ENCODE measurements around the gene CREBRF. TPM values are rescaled to one million over a fixed set of nuclear protein-coding genes. Genes with fewer than 3 reads are reported as not detected.

CREBRF gene, protein sequence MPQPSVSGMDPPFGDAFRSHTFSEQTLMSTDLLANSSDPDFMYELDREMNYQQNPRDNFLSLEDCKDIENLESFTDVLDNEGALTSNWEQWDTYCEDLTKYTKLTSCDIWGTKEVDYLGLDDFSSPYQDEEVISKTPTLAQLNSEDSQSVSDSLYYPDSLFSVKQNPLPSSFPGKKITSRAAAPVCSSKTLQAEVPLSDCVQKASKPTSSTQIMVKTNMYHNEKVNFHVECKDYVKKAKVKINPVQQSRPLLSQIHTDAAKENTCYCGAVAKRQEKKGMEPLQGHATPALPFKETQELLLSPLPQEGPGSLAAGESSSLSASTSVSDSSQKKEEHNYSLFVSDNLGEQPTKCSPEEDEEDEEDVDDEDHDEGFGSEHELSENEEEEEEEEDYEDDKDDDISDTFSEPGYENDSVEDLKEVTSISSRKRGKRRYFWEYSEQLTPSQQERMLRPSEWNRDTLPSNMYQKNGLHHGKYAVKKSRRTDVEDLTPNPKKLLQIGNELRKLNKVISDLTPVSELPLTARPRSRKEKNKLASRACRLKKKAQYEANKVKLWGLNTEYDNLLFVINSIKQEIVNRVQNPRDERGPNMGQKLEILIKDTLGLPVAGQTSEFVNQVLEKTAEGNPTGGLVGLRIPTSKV
- 10 to 100 TPM; 22.8 to 48.5 TPM for total RNA-seq
- polyA plus RNA-seq = 1 to 10 TPM; 8.1 to 8.7 TPM
- long read RNA-seq, donor 1, partial matches to known transcripts = 0 of 2 reads
- long read RNA-seq, donor 1, other reads (novel, unspliced or antisense) = 0 of 2 reads
- long read RNA-seq, donor 2 = 0 reads
- long read RNA-seq, donor 3, full-length matches to known transcripts = 4 of 16 reads
- long read RNA-seq, donor 3, partial matches to known transcripts = 12 of 16 reads
- long read RNA-seq, donor 3, other reads (novel, unspliced or antisense) = 0 of 16 reads
- long read RNA-seq, donor 4 = 0 reads
- long read RNA-seq, donor 5, transcript CREBRF-203 (4 exons, 1,660 nt) = major isoform, 6 of 12 reads
- long read RNA-seq, donor 5, partial matches to known transcripts = 5 of 12 reads
- long read RNA-seq, donor 5, other reads (novel, unspliced or antisense) = 0 of 12 reads

DNA sequence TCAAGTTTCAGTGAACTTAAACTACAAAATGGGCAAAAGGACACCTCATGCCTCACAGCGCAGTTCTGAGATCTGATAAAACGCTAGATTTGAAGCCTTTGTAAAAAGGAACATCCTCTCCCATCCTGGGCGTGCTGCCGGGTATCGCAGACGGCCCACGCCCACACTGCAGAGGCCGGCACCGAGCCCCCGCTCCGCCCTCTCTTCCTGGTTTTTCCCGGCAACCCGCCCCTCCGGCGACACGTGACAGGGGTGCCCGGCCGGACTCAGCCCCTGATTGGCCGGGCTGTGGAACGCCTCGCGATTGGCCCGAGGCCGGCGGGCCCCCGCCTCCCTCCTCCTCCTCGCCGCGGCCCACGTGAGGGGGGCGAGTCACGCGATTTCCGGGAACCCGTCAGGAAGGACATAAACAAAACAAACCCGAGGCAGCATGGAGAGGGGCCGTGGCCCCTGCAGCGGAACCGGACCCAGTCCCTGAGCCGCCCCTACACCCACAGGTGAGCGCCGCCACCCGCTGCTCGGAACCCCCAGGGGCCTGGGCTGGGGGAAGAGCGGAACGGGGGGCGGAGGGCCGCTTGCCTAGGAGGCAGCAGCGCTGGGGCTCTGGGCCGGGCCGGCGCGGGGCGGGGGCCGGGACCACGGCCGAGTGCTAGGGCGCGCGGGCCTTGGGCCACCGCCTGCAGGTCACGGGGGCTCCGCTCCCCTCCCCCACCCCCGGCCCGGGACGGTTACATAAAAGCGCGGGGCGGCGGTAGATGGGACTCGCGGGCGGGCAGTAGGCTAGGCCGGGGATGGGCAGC, at the start of gene CREBRF:
Gene CREBRF (plus strand): TSS at position 370 of the 800 bp plus-strand sequence. CDS start 24,424 bp downstream, outside the sequence.
- peaks cover 0 to 14% (median 3%) of the 10 kb centered on the region in 5 donors for H3K4me1 ChIP-seq (ENCODE audit: control insufficient read depth in 5 of 5, insufficient read depth in 5 of 5, low read length in 5 of 5)
- peaks cover 0 to 3% (median 3%) of the 10 kb centered on the region in 4 donors for H3K36me3 ChIP-seq (ENCODE audit: control insufficient read depth in 4 of 4, insufficient read depth in 4 of 4, low read length in 4 of 4)
- DNase-seq = peak; percentile 97 to 98 (median 98)
- WGBS, 2 donors = 0 to 1% methylated on average over 67 to 74 of the region's 74 CpGs
- H3K9me3 ChIP-seq (ENCODE audit: control insufficient read depth in 4 of 4, insufficient read depth in 3 of 4, low read length in 3 of 4) = no peaks in the 10 kb centered on the region
- TF ChIP-seq, protein P1, sequence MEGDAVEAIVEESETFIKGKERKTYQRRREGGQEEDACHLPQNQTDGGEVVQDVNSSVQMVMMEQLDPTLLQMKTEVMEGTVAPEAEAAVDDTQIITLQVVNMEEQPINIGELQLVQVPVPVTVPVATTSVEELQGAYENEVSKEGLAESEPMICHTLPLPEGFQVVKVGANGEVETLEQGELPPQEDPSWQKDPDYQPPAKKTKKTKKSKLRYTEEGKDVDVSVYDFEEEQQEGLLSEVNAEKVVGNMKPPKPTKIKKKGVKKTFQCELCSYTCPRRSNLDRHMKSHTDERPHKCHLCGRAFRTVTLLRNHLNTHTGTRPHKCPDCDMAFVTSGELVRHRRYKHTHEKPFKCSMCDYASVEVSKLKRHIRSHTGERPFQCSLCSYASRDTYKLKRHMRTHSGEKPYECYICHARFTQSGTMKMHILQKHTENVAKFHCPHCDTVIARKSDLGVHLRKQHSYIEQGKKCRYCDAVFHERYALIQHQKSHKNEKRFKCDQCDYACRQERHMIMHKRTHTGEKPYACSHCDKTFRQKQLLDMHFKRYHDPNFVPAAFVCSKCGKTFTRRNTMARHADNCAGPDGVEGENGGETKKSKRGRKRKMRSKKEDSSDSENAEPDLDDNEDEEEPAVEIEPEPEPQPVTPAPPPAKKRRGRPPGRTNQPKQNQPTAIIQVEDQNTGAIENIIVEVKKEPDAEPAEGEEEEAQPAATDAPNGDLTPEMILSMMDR (IDR thresholded peaks at IDR 0.05; ENCODE audit: control extremely low read depth, extremely low read depth) = no peak
- H3K4me3 ChIP-seq = peak within 1 kb of the TSS; percentile 96
- peak within 1 kb of the TSS; percentile 84 to 96 for H3K9ac ChIP-seq (ENCODE audit: insufficient read depth in 1 of 2, low read length in 2 of 2)
- peak within 1 kb of the TSS; percentile 90 to 94 for H3K27ac ChIP-seq (ENCODE audit: low read depth in 1 of 2, low read length in 1 of 2)
- peak; percentile 86 for ATAC-seq (ENCODE audit: insufficient read depth, low FRiP score)
- peaks cover 0 to 10% (median 0%) of the 10 kb centered on the region in 3 donors for H3K27me3 ChIP-seq (ENCODE audit: control insufficient read depth in 3 of 3, insufficient read depth in 3 of 3, low read length in 2 of 3)

DNA sequence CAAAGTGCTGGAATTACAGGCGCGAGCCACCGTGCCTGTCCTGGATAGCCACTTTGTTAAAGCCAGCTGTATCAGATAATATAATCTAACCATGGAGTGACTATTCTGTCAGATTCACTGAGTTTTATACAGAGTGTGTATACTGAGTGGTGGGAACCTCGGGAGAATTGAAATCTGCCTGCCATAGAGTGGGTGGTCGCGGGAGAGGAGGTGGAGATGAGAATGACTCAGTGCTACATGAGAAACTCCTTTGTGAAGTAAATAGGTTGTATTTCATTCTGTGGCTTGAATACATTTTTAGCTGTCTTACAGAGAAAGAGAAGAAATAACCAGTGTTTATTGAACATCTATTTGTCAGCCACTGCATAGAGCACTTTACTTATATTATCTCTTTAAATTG, 46.1 kb upstream of the CREBRF start:
- 89 to 94% methylated on average over 6 of the region's 6 CpGs for WGBS, 2 donors
- H3K36me3 ChIP-seq (ENCODE audit: control insufficient read depth in 4 of 4, insufficient read depth in 4 of 4, low read length in 4 of 4) = no peaks in the 10 kb centered on the region
- no peak overlapping the region for H3K4me3 ChIP-seq
- no peak for ATAC-seq (ENCODE audit: insufficient read depth, low FRiP score)
- no peak overlapping the region for H3K9ac ChIP-seq (ENCODE audit: insufficient read depth in 1 of 2, low read length in 2 of 2)
- TF ChIP-seq, protein P1 (IDR thresholded peaks at IDR 0.05; ENCODE audit: control extremely low read depth, extremely low read depth) = no peak
- H3K27ac ChIP-seq (ENCODE audit: low read depth in 1 of 2, low read length in 1 of 2) = no peak overlapping the region
- no peak for DNase-seq
- no peaks in the 10 kb centered on the region for H3K9me3 ChIP-seq (ENCODE audit: control insufficient read depth in 4 of 4, insufficient read depth in 3 of 4, low read length in 3 of 4)
- H3K27me3 ChIP-seq (ENCODE audit: control insufficient read depth in 3 of 3, insufficient read depth in 3 of 3, low read length in 2 of 3) = no peaks in the 10 kb centered on the region
- peaks cover 0 to 16% (median 6%) of the 10 kb centered on the region in 5 donors for H3K4me1 ChIP-seq (ENCODE audit: control insufficient read depth in 5 of 5, insufficient read depth in 5 of 5, low read length in 5 of 5)

All from lung (tissue), 16 donors.